ENCODE measurements around the gene NELL2.
"Not testable (repeated sequence)": the region's sequence is repeated elsewhere in the genome, so short reads cannot be mapped to it uniquely, and the experiment has no call there.

NELL2 gene

DNA sequence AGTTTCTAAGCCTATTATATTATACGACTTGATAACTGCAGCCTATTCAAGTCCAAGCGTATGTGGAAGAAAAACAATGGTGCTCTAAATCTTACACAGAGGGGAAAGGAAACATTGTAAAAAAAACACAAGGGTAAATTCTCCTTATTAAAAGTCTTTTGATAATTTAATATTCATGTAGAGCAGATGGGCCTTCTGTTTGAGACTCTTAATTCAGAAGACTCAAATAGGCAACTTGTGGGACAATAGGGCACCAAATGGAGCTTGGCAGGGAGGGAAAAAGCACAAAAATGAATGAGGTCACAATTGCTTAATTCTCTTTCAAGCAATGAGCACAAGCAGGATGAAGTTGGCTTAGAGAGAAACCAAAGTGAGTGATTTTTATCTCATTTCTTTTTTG, 159.4 kb downstream of the NELL2 start:
- Mint-ChIP-seq H3K27me3 (no peaks in the 10 kb centered on the region), H3K27ac (no peak overlapping the region), H3K4me1 (ENCODE audit: low read depth) (peaks cover 30% of the 10 kb centered on the region), H3K36me3 (ENCODE audit: low read depth) (peaks cover 4% of the 10 kb centered on the region), H3K9me3 (no peaks in the 10 kb centered on the region), H3K4me3 (no peak overlapping the region)

DNA sequence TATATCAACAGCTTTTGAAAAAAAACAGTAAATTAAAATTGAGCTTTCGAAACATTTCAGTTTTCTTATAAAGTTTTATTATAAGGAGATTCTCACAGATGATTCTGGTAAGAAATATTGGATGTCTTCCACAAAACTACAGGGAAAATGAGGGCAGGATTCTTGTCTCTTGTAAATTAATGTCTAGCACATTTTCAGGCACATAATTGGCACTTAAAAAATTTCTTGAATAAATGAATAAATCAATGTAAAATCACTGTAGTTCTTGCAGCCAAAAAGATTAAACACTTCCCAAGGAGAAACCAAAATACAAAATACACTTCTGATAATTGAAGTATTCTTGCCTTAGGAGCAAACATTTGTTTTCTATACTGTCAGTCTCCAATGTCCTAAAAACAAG, 164.4 kb downstream of the NELL2 start:
- Mint-ChIP-seq H3K36me3 (ENCODE audit: low read depth) (peaks cover 20% of the 10 kb centered on the region), H3K27me3 (no peaks in the 10 kb centered on the region), H3K4me1 (ENCODE audit: low read depth) (peaks cover 17% of the 10 kb centered on the region), H3K4me3 (no peak overlapping the region), H3K27ac (no peak overlapping the region), H3K9me3 (no peaks in the 10 kb centered on the region)

DNA sequence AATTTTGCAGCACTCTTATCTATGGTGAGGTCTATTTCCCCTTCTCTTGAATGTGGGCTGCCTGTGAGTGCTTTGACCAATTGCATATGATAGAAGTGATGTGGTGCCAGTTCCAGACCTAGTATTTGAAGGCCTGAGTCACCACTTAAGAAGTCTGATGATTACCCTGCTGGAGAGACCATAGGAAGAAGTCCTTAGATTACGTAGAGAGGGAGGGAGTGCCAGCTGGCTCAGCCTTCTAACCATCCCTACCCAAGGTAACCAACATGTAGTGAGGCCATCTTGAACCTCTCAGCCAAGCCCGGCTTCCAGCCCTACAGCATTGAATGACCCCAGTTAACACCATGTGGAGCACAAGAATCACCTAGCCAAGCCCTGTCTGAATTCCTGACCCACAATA, 166.9 kb downstream of the NELL2 start:
- Mint-ChIP-seq H3K4me1 (ENCODE audit: low read depth) (peaks cover 13% of the 10 kb centered on the region), H3K9me3 (no peaks in the 10 kb centered on the region), H3K27me3 (no peaks in the 10 kb centered on the region), H3K4me3 (no peak overlapping the region), H3K36me3 (ENCODE audit: low read depth) (peaks cover 24% of the 10 kb centered on the region), H3K27ac (no peak overlapping the region)

DNA sequence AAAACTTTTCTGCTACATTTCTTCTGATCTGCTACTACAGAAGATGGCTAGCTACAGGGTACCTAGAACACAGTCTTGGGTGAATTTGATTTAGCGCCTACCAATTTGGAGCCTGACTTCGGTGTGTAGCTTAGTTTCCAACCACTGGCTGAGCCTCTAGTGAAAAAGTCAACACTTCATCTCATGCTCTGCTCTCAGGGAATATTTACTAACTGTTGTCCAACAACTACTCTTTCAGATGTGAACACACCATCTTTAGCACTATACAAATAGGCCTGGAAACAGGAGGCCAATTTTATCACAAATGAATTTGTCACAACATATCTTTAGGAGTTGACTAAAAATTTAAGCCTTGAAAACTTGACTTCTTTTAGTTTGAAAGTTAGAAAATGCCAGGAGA, 167.9 kb downstream of the NELL2 start:
- H3K4me1 Mint-ChIP-seq (ENCODE audit: low read depth), result peaks cover 13% of the 10 kb centered on the region
- peaks cover 21% of the 10 kb centered on the region for H3K36me3 Mint-ChIP-seq (ENCODE audit: low read depth)
- H3K27ac Mint-ChIP-seq, result no peak overlapping the region
- no peaks in the 10 kb centered on the region for H3K27me3 Mint-ChIP-seq
- H3K4me3 Mint-ChIP-seq, result no peak overlapping the region
- H3K9me3 Mint-ChIP-seq, result no peaks in the 10 kb centered on the region

DNA sequence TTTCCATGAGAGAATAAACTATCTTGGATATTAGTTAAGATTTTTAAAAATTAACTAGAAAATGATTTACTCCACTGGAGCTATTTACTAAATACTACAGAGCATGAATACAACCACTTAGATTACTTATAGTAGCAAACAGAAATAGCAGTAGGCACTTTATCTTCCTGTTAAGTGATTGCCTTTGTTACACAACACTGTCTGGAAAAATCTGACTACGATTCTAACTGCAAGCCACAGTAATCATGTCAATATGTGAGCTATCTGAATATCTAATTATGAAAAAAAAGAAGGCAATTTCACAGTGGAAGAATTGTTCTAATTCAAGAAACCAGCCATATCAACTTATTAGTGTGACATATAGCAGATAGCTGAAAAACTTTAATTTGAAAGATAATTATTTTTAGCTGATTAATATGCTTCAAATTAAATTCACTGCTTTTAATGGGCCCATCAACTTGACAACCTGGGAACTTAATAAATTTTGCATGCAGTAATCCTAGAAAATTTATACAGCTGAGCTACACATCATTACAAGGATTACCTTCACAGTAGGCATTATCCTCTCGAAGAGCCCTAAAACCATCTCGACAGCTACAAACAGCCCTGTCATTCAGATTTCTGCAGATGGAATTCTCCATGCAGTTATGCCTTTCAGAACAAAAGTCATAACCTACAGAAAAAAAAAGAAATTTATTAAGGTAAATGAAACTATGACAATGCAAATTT, 172.8 kb downstream of the NELL2 start:
- Mint-ChIP-seq H3K27ac (no peak overlapping the region), H3K9me3 (no peaks in the 10 kb centered on the region), H3K4me3 (no peak overlapping the region), H3K27me3 (no peaks in the 10 kb centered on the region), H3K4me1 (ENCODE audit: low read depth) (peaks cover 6% of the 10 kb centered on the region), H3K36me3 (ENCODE audit: low read depth) (peaks cover 35% of the 10 kb centered on the region)

DNA sequence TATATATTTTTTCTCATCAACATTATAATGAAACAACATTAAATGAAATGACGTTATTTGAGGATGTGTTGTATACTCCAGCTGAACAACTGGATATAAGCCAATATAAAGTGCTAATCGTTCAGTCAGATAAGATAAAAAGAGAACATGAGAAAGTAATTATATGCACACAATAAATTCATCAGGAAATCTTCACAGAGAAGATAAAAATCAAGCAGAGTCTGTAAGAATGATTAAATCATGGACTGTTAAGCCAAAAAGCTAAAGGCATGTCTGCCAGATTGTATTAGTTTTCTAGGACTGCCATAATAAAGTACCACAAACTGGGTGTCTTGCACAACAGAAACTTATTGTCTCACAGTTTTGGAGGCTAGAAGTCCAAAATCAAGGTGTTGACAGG, 178.6 kb downstream of the NELL2 start:
- no peak overlapping the region for H3K4me3 Mint-ChIP-seq
- peaks cover 4% of the 10 kb centered on the region for H3K9me3 Mint-ChIP-seq
- H3K36me3 Mint-ChIP-seq (ENCODE audit: low read depth), result peaks cover 51% of the 10 kb centered on the region
- H3K27me3 Mint-ChIP-seq, result no peaks in the 10 kb centered on the region
- H3K4me1 Mint-ChIP-seq (ENCODE audit: low read depth), result peaks cover 37% of the 10 kb centered on the region
- H3K27ac Mint-ChIP-seq, result no peak overlapping the region

DNA sequence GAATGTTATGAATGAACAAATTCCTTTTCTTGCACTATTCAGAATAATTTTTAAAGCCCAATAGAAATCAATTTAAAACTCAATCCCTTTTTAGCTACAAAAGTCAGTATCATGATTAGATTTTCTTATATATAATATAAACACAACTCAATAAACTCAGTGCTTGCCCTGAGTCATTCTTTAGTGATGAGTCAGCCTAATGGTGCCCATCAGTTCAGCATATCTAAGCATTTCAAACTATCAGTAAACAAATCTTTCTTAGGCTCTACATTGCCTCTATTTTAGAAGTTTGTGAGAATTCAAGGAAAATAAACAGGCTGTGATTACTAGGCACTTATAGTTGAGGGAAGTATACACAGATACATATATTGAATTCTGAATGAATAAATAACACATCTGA, 179.6 kb downstream of the NELL2 start:
- no peak overlapping the region for H3K4me3 Mint-ChIP-seq
- H3K36me3 Mint-ChIP-seq (ENCODE audit: low read depth), result peaks cover 51% of the 10 kb centered on the region
- H3K27me3 Mint-ChIP-seq, result no peaks in the 10 kb centered on the region

DNA sequence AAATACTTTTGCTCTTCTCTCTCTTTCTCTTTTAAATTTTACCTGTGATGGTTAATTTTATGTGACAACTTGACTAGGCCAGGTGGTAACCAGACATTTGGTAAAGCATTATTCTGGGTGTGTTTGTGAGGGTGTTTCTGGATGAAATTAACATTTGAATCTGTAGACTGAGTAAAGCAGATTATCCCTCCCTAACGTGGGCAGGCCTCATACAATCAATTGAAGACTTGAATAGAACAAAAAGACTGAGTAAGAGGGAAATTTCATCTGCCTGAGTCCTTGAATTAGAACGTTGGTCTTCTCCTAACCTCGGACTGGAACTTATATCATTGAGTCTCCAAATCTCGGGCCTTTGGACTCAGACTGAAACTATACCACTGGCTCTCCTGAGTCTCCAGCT, 182.1 kb downstream of the NELL2 start:
- Mint-ChIP-seq H3K36me3 (ENCODE audit: low read depth) (peaks cover 49% of the 10 kb centered on the region), H3K4me3 (peak overlapping the region; percentile 45), H3K27ac (peak overlapping the region; percentile 94), H3K9me3 (peaks cover 19% of the 10 kb centered on the region), H3K4me1 (ENCODE audit: low read depth) (peaks cover 44% of the 10 kb centered on the region), H3K27me3 (no peaks in the 10 kb centered on the region)

More for the DNA sequence above, 179.6 kb downstream of the NELL2 start:
- Mint-ChIP-seq H3K27ac (no peak overlapping the region), H3K9me3 (peaks cover 9% of the 10 kb centered on the region), H3K4me1 (ENCODE audit: low read depth) (peaks cover 39% of the 10 kb centered on the region)

DNA sequence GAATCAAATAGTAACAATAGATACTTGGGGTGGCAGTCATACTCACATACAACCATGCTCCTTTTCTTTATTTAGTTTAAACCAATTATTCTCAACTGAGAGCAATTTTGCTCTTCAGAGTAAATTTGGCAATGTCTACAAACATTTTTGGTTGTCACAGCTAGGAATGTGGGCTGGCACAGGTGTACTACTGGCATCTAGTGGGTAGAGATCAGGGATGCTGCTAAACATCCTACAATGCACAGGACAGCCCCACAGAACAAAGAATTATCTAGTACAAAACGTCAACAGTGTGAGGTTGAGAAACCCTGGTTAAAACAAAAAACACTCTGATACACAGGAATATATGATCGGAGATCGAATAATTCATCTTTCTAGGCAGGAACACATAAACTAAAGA, 186.5 kb downstream of the NELL2 start:
- Mint-ChIP-seq H3K27me3 (no peaks in the 10 kb centered on the region), H3K27ac (no peak overlapping the region), H3K9me3 (peaks cover 23% of the 10 kb centered on the region), H3K36me3 (ENCODE audit: low read depth) (peaks cover 51% of the 10 kb centered on the region), H3K4me3 (no peak overlapping the region), H3K4me1 (ENCODE audit: low read depth) (peaks cover 25% of the 10 kb centered on the region)

DNA sequence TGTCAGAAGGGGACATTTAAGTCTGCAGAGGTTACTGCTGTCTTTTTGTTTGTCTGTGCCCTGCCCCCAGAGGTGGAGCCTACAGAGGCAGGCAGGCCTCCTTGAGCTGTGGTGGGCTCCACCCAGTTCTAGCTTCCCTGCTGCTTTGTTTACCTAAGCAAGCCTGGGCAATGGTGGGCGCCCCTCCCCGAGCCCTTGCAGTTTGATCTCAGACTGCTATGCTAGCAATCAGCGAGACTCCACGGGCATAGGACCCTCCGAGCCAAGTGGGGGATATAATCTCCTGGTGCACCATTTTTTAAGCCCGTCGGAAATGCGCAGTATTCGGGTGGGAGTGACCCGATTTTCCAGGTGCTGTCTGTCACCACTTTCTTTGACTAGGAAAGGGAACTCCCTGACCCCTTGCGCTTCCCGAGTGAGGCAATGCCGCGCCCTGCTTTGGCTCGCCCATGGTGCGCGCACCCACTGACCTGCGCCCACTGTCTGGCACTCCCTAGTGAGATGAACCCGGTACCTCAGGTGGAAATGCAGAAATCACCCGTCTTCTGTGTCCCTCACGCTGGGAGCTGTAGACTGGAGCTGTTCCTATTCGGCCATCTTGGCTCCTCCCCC, 189.2 kb downstream of the NELL2 start:
- not testable (repeated sequence) for H3K4me1 Mint-ChIP-seq (ENCODE audit: low read depth); H3K27me3 Mint-ChIP-seq; H3K27ac Mint-ChIP-seq; H3K4me3 Mint-ChIP-seq
- Mint-ChIP-seq H3K9me3 (peaks cover 15% of the 10 kb centered on the region), H3K36me3 (ENCODE audit: low read depth) (peaks cover 43% of the 10 kb centered on the region)

DNA sequence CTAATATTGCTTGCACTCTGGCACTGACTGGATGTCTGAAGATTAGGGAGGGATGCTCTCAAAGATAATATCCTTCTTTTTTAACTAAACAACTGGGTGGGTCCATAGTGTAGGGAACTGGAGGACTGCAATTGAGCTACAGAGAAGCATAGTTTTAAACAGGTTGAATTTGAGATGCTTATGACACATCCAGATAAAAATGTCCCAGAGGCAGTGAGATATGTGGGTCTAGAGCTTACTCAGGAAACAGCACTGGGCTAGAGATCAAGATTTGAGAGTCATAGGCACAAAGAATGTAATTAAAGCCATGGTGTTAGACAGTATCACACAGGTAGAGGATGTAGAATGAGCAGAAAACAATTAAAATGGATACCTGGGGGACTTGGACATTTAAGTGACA, 198.4 kb downstream of the NELL2 start:
- no peak overlapping the region for H3K27ac Mint-ChIP-seq
- no peak overlapping the region for H3K4me3 Mint-ChIP-seq
- H3K27me3 Mint-ChIP-seq, result no peaks in the 10 kb centered on the region
- H3K9me3 Mint-ChIP-seq, result no peaks in the 10 kb centered on the region
- H3K36me3 Mint-ChIP-seq (ENCODE audit: low read depth), result peaks cover 13% of the 10 kb centered on the region
- no peaks in the 10 kb centered on the region for H3K4me1 Mint-ChIP-seq (ENCODE audit: low read depth)

DNA sequence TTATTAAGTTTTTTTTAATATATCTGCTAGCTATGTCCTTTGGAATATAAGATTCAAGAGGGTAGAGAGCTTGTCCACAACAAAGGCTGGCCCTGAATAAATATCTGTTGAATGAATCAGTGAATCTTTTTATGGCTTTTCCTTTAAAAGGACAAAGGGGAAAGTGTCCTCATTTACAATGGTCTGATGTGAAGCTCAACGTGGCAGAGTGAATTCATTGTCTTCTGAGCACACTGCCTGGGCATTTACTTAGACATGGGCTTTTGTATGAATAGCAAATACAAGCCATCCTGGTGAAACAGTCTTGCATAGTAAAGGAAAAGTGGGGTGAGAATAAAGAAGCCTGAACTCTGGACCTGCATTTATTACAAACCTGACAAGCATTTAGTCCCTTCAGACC, 201.2 kb downstream of the NELL2 start:
- Mint-ChIP-seq H3K4me1 (ENCODE audit: low read depth) (no peaks in the 10 kb centered on the region), H3K36me3 (ENCODE audit: low read depth) (peaks cover 40% of the 10 kb centered on the region), H3K27ac (no peak overlapping the region), H3K4me3 (no peak overlapping the region), H3K9me3 (peaks cover 13% of the 10 kb centered on the region), H3K27me3 (no peaks in the 10 kb centered on the region)

DNA sequence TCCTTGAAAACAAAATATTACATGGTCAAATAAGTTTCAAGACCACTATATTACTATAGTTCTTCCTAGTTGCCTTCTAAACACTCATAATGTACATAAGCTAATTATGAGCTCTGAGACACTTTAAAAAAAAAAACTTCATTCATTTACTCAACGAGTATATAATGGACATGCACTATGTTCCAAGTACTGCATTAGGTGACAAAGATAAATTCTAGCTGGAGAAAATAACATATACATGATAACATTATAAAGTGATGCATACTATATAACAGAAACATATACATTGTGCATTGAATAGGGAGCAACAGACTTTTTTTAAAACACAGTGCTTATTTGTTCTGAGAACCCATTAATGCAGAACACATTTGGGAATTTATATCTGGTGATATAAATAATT, 202.3 kb downstream of the NELL2 start:
- Mint-ChIP-seq H3K27ac (no peak overlapping the region), H3K9me3 (peaks cover 23% of the 10 kb centered on the region), H3K27me3 (no peaks in the 10 kb centered on the region), H3K36me3 (ENCODE audit: low read depth) (peaks cover 50% of the 10 kb centered on the region), H3K4me1 (ENCODE audit: low read depth) (no peaks in the 10 kb centered on the region), H3K4me3 (no peak overlapping the region)

DNA sequence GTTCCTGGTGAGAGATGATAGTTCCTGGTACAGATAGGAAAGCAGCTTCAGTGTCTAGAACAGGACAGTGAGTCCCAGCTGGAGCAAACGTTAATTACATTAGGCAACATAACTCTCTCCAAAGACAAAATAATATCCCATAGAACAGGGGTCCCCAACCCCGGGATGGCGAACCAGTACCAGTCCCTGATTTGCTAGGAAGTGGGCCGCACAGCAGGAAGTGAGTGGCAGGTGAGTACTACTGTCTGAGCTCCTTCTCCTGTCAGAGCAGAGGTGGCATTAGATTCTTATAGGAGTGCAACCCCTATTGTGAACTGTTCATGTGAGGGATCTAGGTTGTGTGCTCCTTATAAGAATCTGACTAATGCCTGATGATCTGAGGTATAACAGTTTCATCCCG, 204.1 kb downstream of the NELL2 start:
- H3K4me1 Mint-ChIP-seq (ENCODE audit: low read depth), result no peaks in the 10 kb centered on the region
- no peak overlapping the region for H3K4me3 Mint-ChIP-seq
- peaks cover 23% of the 10 kb centered on the region for H3K9me3 Mint-ChIP-seq
- H3K27ac Mint-ChIP-seq, result no peak overlapping the region
- H3K27me3 Mint-ChIP-seq, result no peaks in the 10 kb centered on the region
- peaks cover 50% of the 10 kb centered on the region for H3K36me3 Mint-ChIP-seq (ENCODE audit: low read depth)

DNA sequence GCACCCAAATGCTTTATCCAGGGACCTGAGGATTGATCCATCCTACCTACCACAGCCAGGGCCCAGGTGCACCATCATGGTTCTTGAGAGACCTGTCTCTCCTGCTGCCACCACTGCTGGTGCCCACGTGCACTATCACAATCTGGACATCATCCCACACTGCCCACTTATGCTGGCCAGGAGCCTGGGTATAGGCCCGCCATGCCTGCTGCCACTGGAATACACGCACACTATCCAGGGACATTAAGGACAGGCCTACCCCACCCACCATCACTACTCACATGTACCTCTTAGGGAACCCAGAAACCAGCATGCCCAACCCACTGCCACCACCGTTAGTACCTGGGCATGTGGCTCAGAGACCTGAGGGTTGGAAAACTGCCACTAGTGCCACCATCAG, 207.7 kb downstream of the NELL2 start:
- Mint-ChIP-seq H3K27me3 (no peaks in the 10 kb centered on the region), H3K27ac (no peak overlapping the region), H3K4me3 (no peak overlapping the region), H3K9me3 (peaks cover 23% of the 10 kb centered on the region), H3K4me1 (ENCODE audit: low read depth) (no peaks in the 10 kb centered on the region), H3K36me3 (ENCODE audit: low read depth) (peaks cover 57% of the 10 kb centered on the region)

DNA sequence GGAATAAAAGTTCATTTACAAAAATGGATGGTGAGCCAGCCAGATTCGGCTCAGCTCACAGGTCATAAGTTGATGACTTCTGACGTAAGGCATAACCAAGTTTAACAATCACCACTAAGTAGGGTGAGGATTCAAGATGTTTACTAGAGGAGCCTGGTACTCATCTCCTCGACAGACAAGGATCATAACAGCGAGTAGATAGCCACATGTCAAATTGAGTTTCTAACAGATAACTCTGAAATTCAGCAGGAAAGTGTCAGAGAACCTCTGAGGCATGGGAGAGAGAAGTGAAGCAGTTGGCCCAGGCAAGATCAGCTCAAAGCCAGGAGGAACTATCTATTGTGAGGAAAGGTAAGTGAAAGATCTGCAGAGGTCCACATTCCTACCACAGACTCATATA, 208.7 kb downstream of the NELL2 start:
- Mint-ChIP-seq H3K4me1 (ENCODE audit: low read depth) (peaks cover 3% of the 10 kb centered on the region), H3K27ac (no peak overlapping the region), H3K4me3 (no peak overlapping the region), H3K36me3 (ENCODE audit: low read depth) (peaks cover 59% of the 10 kb centered on the region), H3K9me3 (peaks cover 23% of the 10 kb centered on the region), H3K27me3 (no peaks in the 10 kb centered on the region)
